Stimulated activated CD8-positive, alpha-beta memory T cell treated with anti-CD3 and anti-CD28 coated beads, Interleukin-4, amount 100 ng/mL, for 1 hour (primary cell): ENCODE measurements around the gene ANO2.

ENCODE experiments used
- DNase-seq, 2 donors: peaks; one replicate each; pipeline ENCODE4 v3.0.0-alpha.2; 2020; ENCODE audit warnings: low read depth in 2 of 2, low spot score in 1 of 2

Gene ANO2

DNA sequence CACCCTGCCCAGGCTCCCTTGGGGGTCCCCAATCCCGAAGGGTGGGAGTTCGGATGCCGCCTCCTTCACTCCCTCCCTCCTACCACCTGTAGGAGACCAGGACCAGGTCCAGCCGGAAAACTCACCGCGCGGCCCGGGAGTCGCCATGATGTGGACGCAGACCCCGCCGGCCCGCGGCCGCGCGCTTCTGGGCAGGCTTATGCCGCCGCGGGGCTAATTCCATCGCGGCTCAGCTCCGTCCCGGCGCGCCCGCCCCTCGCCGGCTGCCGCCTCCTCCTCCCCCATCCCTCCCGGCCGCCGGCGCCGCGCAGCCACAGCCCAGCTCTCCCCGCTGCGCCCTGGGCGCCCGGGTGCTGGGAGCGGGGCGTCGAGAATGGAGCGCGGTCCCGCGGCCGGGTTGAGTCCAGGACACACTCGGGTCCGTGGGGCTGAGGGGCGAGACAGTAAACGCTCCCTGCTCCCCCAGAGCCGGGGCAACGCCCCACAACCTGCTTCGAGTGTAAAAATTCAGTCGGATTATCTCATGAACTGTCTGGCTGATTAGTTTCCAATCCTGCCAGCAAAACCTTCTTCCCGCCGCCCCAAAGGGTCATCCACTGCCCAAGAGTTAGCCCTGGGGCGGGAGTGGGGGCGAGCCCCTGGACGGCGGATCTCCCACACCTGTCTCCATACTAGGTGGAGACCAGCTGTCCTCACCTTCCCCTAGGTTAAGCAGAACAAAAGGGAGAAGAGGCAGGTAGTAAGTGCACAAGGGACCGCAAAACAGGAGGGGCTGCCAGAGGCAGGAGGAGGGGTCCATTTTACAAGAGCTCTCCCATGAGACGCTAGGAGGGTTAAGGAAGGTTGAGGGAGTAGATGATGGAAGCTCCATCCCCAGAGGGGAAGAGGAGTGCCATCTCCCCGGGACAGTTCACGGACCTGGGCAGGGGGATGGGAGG, at the start of gene ANO2:
Gene ANO2 (minus strand): TSS at position 189 of the 938 bp plus-strand sequence. CDS start 42 bp downstream, at position 147.
- DNase-seq = no peak

DNA sequence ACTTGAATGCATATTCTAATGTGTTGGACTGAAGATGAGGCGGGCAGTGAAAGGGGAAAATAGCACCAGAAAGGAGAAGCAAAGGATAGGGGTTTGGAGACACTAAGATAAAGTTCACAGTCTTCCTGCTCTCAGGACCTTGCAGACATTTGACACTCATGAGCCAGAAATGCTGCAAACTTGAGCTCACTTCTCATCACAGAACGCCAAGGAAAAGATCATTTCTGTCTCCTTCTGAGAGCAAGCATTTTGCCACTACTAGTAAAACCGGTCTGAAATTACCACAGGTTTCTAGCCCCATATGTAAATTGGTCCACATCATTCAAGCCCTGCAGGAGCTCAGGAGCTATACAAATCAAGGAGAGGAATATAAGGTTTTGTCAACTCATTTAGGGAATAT, 44.6 kb upstream of the ANO2 start:
- no peak for DNase-seq

DNA sequence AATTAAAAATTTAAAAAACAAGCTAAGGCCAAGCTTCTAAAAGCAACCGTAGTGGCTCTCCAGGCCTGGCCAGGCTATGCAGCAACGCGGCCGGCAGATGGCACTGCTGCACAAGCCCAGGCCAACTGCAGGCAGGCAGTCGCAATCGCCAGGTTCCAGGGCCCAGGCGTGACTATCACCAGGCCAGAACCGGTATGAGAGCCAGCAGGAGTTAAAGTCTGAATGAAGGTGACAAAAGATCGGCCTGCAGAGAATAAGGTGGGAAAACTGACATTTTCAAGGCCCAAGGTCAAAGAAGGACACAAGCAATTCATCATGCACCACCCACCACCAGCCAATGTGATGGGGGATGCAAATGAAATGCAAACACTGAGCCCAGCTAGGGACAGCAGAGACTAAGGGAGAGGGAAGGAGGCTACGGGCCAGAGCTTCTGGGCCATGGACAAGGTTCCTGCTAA, 43.6 kb upstream of the ANO2 start:
- DNase-seq = peak; percentile 31 to 50

DNA sequence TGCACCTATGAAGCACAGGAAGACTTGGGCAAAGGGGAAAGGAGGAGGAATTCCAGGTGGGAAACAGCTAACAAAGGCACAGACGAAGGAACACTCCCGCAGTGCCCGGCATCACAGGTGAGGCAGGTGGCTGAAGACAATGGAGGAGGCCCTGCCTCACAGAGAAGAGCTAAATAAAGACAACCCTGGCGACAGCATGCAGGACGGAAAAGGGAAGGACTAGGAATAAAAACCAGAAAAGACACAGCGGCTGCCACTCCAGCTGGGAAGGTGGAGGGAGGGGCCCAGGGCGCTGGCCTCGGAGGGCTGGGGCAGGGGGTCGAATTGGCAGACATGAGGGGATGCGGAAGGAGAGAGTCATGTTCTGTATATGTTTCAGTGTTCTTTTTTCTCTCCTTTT, 43.0 kb upstream of the ANO2 start:
- DNase-seq = no peak

DNA sequence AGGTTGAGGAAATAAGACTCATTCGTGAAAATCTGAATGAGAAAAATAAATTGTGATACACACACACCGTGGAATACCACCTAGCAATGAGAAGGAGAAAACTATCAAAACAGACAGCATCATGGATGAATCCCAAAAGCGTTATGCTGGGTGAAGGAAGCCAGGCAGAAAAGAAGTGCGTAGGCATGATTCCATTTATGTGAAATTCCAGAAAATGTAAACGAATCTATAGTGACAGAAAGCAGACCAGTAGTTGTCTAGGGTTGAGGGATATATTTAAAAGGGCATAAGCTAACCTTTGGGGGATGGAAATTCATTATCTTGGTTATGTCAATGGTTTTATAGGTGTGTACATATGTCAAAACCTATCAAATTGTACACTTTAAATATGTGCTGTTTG, 42.5 kb upstream of the ANO2 start:
- no peak for DNase-seq

DNA sequence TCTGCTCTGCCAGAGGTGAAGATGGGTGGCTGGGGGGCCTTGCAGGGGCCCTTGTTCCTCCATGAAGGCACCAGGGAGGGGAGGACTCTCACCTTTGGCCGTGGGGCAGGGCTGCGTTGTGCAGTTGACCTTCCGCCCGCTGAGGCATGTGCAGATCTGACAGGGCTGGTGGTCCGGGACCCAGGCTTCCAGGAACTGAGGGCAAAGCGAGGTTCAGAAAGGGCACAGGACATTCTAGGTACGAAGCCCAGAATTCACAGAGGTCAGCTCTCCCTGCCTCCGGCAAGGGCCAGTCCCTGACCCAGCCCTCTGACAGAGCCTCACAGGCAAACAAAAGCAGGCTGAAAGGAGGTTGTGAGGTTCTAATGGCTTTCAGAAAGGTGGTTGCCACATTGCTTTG, 40.4 kb upstream of the ANO2 start:
- DNase-seq = no peak

DNA sequence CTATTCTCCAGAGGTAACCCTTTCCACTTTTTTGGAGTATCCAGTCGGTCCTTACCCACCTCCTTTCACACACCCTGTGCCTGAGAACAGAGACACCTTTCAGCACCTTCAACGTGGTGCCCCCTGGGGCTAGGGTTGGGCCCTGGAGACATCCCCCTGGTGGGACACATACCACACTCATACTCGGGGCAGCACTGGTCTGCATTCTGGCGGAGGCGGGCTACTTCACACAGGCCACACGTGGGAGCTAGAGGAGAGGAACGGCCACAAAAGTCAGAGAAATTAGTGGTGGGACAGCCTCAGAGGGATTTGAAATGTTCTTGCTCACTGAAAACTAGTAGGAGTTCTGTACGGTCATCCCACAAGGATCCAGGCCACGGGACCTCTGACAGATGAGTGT, 39.8 kb upstream of the ANO2 start:
- no peak for DNase-seq

DNA sequence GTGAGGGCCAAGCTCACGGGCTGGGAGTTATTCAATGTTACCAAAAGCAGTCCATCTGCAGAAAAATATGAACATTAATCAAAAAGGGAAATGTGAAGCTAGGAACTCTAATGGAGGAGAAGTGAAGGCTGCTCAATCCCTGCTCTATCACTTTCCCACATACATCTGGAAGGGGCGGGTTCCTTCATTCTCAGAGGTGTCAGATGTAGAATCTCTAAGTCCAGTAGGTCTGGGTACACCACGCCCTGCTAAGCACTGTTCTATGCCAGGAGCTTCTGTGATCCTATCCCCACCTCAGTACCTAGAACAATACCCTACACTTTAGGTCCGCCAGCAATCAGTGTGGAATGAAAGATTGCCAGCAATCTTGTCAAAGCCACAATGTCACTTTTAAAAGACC, 37.0 kb upstream of the ANO2 start:
- DNase-seq = no peak

DNA sequence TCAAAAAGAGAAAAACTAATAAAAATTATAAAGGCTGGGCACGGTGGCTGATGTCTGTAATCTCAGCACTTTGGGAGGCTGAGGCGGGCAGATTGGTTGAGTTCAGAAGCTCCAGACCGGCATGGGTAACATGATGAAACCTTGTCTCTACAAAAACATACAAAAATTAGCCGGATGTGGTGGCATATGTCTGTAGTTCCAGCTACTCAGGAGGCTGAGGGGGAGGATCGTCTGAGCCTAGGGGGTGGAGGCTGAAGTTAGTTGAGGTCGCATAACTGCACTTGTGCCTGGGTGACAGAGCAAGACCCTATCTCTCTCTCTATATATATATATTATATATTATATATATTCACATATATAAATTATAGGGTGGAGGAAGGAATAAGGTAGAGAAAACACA, 32.5 kb upstream of the ANO2 start:
- no peak for DNase-seq

DNA sequence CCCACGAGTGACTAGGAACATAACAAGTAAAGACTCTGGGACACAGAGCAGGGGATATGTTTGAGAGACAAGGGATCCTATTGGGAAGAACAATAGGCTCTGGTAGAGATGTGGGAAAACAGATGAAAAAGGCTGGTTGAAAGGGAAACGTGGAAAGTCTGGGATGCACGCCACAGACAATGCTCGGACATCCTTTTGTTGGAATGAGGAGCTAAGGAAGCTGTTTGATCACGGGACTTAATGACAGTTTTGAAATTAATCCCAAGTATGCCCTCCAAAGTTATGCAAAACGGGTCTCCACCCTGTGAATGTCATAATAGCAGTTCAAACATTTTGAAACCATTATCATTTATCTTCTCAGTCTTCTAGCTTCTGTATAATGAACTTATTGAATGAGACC, 31.7 kb upstream of the ANO2 start:
- no peak for DNase-seq

DNA sequence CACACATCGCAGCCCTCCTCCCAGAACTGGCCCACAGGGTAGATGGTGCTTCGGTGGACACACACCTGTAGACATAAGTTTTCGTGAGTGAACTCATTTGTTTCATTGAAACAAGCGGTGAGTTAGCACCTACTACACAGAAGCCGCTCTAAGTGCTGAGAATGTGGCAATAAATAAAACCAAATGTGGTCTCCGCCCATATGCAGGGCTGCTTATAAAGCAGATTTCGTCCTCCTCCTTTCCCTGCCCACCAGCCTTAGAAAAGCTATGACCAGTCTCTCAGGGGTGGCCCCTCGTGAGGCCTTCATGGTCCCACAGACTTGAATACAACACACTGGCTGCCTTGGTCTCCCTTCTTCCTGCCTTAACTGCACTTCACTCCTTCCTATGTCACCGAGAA, 31.1 kb upstream of the ANO2 start:
- DNase-seq = no peak

DNA sequence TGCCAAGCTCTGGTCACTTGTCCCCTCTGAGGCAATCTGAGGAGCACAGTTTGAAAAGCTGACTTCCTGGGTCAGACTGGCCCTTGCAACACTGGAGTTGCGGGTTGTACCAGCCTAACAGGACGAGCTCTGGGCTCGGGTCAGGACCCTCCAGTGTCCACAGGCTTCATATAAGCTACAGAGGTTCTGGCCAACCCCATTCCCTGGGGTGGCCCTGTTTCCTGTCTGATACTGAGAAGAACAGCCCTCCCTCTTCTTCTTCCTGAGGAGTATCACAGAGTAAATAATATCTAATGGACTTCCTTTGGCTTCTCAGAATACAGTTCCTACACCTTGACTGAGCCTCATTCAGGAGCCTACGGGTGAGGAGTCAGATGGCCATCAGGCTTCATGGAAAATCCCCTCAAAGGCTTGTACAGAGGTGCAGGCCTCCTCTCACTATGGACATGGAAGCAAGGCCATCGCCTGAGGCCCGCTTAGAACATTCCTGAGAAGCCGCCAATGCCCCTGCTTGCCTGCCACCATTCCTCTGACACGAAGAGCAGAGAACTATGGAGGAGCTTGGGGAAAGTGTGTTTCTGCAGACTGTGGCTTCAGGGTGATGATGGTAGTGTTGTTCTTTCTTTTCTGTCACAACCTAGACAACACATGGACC, 28.5 kb upstream of the ANO2 start:
- DNase-seq = no peak

DNA sequence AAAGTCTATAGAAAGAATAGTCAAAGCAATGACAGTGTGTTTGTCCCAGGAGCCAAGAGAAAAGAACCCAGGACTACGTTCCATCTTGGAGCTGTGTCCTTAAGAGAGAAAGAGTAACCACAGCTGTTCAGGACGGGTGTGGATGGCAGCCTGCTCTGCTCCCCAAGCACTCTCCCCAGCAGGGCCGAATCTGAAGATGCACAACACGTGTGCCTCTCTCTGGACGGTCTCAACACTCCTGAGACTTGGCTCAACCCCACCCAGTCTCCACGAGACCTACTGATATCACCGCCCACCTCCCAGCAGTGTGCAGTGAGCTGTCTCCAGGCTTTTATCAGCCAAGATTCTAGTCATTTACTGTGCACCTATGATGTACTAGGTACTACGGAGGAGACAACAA, 27.3 kb upstream of the ANO2 start:
- no peak for DNase-seq

DNA sequence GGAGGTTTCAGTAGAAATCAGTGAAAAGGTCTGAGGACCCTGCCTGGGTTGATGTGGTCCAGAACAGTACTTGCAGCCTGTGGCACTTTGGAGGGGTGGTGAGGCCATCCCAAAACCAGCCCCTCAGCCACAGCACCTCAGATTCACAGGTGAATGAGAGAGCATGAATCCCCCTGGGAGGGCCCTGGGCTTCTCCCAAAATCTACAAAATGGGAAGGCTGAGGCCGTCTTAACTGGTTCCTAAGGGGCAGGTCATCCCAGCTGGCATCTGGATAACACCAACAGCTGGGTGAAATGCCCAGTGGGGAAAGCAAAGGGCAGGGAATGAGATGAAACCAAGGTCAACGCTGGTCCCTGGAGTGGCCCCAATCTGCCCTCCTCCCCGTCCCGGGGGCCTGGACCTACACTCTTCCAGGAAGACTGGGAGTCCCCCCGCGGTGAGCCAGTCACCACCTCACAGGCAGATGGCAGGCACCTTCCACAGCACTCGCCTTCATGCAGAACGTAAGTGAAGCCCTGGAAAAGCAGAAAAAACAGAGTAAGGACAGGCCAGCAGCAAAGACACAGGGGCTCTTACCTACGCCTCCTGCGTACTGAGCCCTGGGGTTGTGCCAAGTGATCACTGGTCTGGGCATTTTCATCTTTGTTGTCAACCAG, 26.3 kb upstream of the ANO2 start:
- DNase-seq = no peak

DNA sequence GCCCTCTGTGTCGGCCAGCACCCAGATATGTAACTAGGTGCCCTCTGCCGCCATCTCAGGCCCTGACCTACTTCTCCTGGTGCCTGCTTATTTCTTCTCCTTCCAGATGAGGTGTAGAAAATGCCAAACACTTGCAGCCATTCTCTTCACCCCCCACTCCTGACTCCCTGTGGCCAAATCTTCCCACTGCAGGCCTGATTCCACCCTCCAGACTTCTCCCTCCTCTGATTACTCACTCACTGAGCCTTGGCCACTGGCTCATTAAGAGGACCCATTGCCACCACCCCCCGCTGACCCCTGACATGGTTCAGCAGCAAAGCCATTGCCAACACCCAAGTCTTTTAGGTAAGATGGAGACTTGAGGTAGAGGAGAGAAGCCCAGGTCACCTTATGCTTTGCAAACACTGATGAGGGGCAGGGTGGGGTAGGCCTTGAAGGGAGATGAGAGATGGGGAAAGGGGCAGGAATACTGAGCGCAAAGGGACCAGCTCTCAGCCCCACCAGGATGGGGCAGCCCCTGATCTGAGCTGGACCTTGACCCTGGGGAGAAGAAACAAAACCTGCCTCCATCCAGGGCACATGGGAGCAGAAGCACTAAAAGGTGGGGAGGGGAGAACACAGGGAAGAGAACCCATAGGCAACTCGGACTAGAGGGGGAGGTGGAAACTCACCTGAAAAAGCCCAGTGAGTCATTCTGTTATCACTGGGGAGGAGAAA, 25.1 kb upstream of the ANO2 start:
- no peak for DNase-seq

DNA sequence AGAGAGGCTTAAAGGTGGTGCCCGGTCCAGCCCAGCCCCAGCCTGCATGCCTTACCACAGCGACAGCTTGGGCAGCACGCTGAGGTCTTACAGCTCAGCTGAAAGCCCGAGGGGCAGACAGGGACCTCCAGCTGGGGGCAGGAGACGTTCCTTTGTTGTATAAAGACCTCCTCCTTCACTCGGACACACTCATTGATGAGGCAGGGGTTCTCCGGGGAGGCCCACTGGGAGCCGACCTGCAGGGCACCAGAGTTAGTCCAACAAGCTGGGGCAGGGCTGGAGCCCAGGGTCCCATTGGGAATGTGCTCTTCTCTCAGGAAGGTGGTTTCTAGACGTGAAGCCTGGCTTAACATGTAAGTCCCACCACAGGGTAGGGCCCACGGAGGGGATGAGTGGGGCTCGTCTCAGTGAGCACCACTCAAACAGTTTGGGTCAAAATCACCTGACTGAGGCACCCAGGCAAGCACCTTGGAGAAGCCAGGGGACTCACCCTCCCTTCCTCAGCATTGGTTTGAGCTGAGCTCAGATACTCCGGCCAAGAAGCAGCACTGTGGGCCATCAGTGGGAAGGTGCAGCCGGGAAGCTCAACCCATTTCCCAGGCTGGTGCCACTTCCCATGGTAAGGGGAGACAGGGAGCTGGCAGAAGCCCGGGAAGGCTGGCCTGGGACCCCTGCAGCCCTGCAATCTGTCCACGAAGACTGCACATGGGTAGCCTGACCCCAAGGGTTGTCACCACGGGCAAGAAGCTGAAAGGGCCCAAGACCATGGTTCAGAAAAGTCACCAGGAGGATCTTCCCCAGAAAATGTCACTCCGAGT, 24.3 kb upstream of the ANO2 start:
- DNase-seq = no peak

DNA sequence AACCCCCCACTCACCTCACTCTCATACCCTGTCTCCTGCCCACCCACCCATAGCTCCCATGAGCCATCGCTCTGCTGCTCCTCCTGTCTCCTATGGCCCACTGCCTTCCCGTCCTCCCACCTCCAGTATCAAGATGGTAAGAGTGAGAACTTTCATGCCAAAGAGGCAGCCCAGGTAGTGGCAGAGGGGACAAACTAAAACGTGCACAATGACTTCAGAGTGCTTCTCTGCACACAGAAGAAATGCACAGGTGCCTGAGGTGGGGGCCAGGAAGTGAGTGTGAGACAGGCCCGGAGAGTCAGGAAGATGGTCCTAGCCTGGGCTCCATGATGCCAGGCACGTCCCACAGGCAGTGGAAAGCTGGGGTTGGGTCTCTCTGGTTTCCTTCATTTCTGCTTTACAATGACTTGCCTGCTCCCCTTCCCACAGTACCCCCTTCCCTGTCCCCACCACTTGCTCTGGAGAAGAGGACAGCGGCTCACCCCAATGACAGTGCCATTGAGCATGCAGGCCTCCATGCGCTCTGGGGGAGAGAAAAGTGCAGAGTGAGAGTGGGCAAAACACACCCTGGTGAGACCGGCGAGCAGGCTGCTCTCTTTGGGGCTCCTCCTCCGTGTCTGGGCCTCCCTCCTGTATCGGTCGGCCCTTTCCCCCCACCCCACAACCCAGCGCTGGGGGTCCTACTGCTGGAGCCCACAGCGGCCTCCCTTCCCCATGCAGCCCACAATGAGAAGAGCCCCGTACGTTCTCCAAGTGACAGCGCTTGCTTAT, 22.8 kb upstream of the ANO2 start:
- DNase-seq = no peak

DNA sequence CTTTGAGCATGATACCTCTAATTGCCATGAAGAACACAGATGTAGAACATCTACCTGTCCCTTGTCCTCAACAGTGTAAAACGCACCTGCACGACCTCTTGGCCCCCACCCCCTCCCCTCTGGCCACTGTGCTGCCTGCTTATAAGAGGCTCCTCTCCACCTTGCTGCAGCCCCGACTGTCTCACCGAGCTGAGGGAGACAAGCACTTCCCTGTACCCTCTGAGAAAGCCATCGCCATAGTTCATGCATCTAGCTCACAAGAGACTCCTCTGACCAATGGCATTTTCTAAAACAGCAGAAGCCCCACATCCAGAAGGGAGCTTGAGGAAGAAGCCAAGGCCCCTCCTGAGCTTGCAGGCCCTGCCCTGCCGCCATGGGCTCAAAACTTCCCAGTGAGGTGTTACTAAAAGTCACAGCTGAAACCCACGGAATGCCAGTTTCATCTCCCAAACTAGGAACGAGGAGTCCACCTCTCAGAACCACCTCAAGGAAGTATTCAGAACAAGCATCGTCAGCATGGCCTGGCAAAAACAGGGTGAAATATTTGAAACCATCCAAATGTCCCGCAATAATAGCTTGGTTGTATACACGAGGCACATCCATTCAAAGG, 21.5 kb upstream of the ANO2 start:
- DNase-seq = no peak

DNA sequence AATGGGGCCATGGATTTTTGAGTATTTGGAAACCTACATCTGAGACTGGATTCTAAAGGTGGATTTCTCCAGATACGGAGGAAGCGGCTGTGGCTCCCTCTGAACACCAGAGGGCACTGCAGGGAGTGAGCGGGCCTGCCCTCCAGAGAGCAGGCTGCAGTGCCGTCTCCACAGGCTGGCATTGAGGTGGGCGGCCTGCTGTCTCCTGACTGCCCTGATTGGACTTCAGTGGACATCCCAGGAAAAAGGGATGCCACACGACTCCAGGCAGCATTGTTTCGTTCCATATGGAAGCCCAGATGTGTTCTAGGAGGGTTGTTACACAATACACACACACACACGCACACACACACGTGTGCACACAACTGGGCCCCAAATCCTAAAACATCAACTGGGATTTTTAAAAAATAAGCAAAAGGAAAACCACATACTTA, 20.9 kb upstream of the ANO2 start:
- peak; percentile 6 to 8 for DNase-seq
